ENCODE measurements around the gene CAMKMT.
"Not testable (repeated sequence)": the region's sequence is repeated elsewhere in the genome, so short reads cannot be mapped to it uniquely, and the experiment has no call there.

Gene CAMKMT

GRCh38 chr2:44496130-44496529 is 134.4 kb downstream of the CAMKMT start:
- no peaks in the 10 kb centered on the region for H3K4me1 ChIP-seq (ENCODE audit: insufficient read depth, low read length, severe bottlenecking)
- H4K20me1 ChIP-seq (ENCODE audit: insufficient read depth, low read length): no peaks in the 10 kb centered on the region

DNA sequence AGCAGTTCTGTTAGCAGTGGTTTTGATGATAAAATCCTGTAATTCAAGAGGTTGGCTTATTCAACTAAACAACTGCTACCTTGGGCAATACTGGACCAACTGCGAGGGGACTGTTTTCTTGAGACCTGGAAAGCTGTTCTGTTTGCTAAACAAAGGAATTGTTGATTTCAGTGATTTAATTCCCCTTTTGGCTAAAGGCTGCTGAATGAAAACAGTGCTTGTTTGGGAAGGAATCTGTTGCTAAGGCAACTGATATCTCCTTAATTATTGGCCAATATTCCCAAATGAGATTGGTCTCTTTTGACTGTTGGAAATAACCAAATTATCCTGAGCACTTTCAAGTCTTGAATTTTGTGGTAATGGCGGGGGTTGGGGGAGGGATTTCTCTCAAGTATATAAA is 136.8 kb downstream of the CAMKMT start:
- Histone ChIP-seq H3K4me3 (ENCODE audit: low read depth, low read length, poor library complexity, severe bottlenecking) (no peak overlapping the region), H4K20me1 (ENCODE audit: insufficient read depth, low read length) (no peaks in the 10 kb centered on the region), H3F3A (ENCODE audit: insufficient read depth, low read length) (no peaks in the 10 kb centered on the region), H3K27ac (ENCODE audit: low read depth, low read length, poor library complexity, severe bottlenecking) (no peak overlapping the region), H3K4me2 (ENCODE audit: low read length) (no peak overlapping the region), H3K9me2 (ENCODE audit: low read depth, low read length) (no peaks in the 10 kb centered on the region), H2AFZ (ENCODE audit: low read length) (no peak overlapping the region), H3K79me2 (ENCODE audit: insufficient read depth, low read length) (no peaks in the 10 kb centered on the region), H3K9ac (ENCODE audit: low read length) (no peak overlapping the region), H3K4me1 (ENCODE audit: insufficient read depth, low read length, severe bottlenecking) (no peaks in the 10 kb centered on the region), H3K27me3 (ENCODE audit: insufficient read depth, low read length) (no peaks in the 10 kb centered on the region), H3K9me3 (ENCODE audit: low read length) (no peaks in the 10 kb centered on the region), H3K36me3 (ENCODE audit: insufficient read depth, low read length) (no peaks in the 10 kb centered on the region)
- TF ChIP-seq, protein P1, sequence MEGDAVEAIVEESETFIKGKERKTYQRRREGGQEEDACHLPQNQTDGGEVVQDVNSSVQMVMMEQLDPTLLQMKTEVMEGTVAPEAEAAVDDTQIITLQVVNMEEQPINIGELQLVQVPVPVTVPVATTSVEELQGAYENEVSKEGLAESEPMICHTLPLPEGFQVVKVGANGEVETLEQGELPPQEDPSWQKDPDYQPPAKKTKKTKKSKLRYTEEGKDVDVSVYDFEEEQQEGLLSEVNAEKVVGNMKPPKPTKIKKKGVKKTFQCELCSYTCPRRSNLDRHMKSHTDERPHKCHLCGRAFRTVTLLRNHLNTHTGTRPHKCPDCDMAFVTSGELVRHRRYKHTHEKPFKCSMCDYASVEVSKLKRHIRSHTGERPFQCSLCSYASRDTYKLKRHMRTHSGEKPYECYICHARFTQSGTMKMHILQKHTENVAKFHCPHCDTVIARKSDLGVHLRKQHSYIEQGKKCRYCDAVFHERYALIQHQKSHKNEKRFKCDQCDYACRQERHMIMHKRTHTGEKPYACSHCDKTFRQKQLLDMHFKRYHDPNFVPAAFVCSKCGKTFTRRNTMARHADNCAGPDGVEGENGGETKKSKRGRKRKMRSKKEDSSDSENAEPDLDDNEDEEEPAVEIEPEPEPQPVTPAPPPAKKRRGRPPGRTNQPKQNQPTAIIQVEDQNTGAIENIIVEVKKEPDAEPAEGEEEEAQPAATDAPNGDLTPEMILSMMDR (IDR thresholded peaks at IDR 0.05; ENCODE audit: low read length): no peak
- no peak for TF ChIP-seq EZH2 (IDR thresholded peaks at IDR 0.05; ENCODE audit: borderline replicate concordance, low read length)

More at GRCh38 chr2:44496130-44496529, 134.4 kb downstream of the CAMKMT start:
- Histone ChIP-seq H3K9me3 (ENCODE audit: low read length) (no peaks in the 10 kb centered on the region), H2AFZ (ENCODE audit: low read length) (no peak overlapping the region), H3K36me3 (ENCODE audit: insufficient read depth, low read length) (no peaks in the 10 kb centered on the region), H3F3A (ENCODE audit: insufficient read depth, low read length) (no peaks in the 10 kb centered on the region), H3K27ac (ENCODE audit: low read depth, low read length, poor library complexity, severe bottlenecking) (no peak overlapping the region), H3K4me3 (ENCODE audit: low read depth, low read length, poor library complexity, severe bottlenecking) (no peak overlapping the region), H3K79me2 (ENCODE audit: insufficient read depth, low read length) (no peaks in the 10 kb centered on the region), H3K4me2 (ENCODE audit: low read length) (no peak overlapping the region), H3K9ac (ENCODE audit: low read length) (no peak overlapping the region), H3K27me3 (ENCODE audit: insufficient read depth, low read length) (no peaks in the 10 kb centered on the region), H3K9me2 (ENCODE audit: low read depth, low read length) (no peaks in the 10 kb centered on the region)
- TF ChIP-seq, protein P1 (IDR thresholded peaks at IDR 0.05; ENCODE audit: low read length): no peak
- no peak for TF ChIP-seq EZH2 (IDR thresholded peaks at IDR 0.05; ENCODE audit: borderline replicate concordance, low read length)

- not testable (repeated sequence) for H3K9me3 ChIP-seq (ENCODE audit: low read length); H3K9me2 ChIP-seq (ENCODE audit: low read depth, low read length); H3K4me1 ChIP-seq (ENCODE audit: insufficient read depth, low read length, severe bottlenecking); H3F3A ChIP-seq (ENCODE audit: insufficient read depth, low read length); H3K36me3 ChIP-seq (ENCODE audit: insufficient read depth, low read length); H3K27me3 ChIP-seq (ENCODE audit: insufficient read depth, low read length); H4K20me1 ChIP-seq (ENCODE audit: insufficient read depth, low read length); H3K79me2 ChIP-seq (ENCODE audit: insufficient read depth, low read length); H3K9ac ChIP-seq (ENCODE audit: low read length); H2AFZ ChIP-seq (ENCODE audit: low read length); H3K4me2 ChIP-seq (ENCODE audit: low read length); H3K27ac ChIP-seq (ENCODE audit: low read depth, low read length, poor library complexity, severe bottlenecking); H3K4me3 ChIP-seq (ENCODE audit: low read depth, low read length, poor library complexity, severe bottlenecking)
Measured at GRCh38 chr2:44505664-44506063, 143.9 kb downstream of the CAMKMT start.

- Histone ChIP-seq H3K4me2 (ENCODE audit: low read length) (no peak overlapping the region), H3K27me3 (ENCODE audit: insufficient read depth, low read length) (no peaks in the 10 kb centered on the region), H2AFZ (ENCODE audit: low read length) (no peak overlapping the region), H3K9ac (ENCODE audit: low read length) (no peak overlapping the region), H3K79me2 (ENCODE audit: insufficient read depth, low read length) (no peaks in the 10 kb centered on the region), H3K36me3 (ENCODE audit: insufficient read depth, low read length) (no peaks in the 10 kb centered on the region), H4K20me1 (ENCODE audit: insufficient read depth, low read length) (no peaks in the 10 kb centered on the region), H3F3A (ENCODE audit: insufficient read depth, low read length) (no peaks in the 10 kb centered on the region), H3K9me2 (ENCODE audit: low read depth, low read length) (no peaks in the 10 kb centered on the region), H3K4me3 (ENCODE audit: low read depth, low read length, poor library complexity, severe bottlenecking) (no peak overlapping the region), H3K27ac (ENCODE audit: low read depth, low read length, poor library complexity, severe bottlenecking) (no peak overlapping the region), H3K9me3 (ENCODE audit: low read length) (no peaks in the 10 kb centered on the region), H3K4me1 (ENCODE audit: insufficient read depth, low read length, severe bottlenecking) (no peaks in the 10 kb centered on the region)
- TF ChIP-seq EZH2 (IDR thresholded peaks at IDR 0.05; ENCODE audit: borderline replicate concordance, low read length): no peak
- TF ChIP-seq, protein P1 (IDR thresholded peaks at IDR 0.05; ENCODE audit: low read length): no peak
Measured at GRCh38 chr2:44510246-44510645, 148.5 kb downstream of the CAMKMT start.
